ENCODE measurements around the gene CEP89.
"Not testable (repeated sequence)": the region's sequence is repeated elsewhere in the genome, so short reads cannot be mapped to it uniquely, and the experiment has no call there.

CEP89 gene

GRCh38 chr19:32872391-32872790, 99.4 kb downstream of the CEP89 start:
- no peak for DNase-seq (ENCODE audit: low read depth in 2 of 3, low spot score in 1 of 3)

GRCh38 chr19:32870981-32871451, 100.7 kb downstream of the CEP89 start:
- DNase-seq (ENCODE audit: low read depth in 2 of 3, low spot score in 1 of 3) = no peak

GRCh38 chr19:32869966-32870573, 101.7 kb downstream of the CEP89 start:
- no peak for DNase-seq (ENCODE audit: low read depth in 2 of 3, low spot score in 1 of 3)

GRCh38 chr19:32869369-32869965, 102.3 kb downstream of the CEP89 start, which contains the start of gene SLC7A9:
SLC7A9 (minus strand) TSS chr19:32869767; CDS start chr19:32868534, 1,233 bp downstream.
- DNase-seq (ENCODE audit: low read depth in 2 of 3, low spot score in 1 of 3) = no peak

GRCh38 chr19:32868206-32868950, 103.4 kb downstream of the CEP89 start:
- DNase-seq (ENCODE audit: low read depth in 2 of 3, low spot score in 1 of 3) = no peak

- DNase-seq (ENCODE audit: low read depth in 2 of 3, low spot score in 1 of 3) = not testable (repeated sequence)
These were observed 104.3 kb downstream of the CEP89 start for GRCh38 chr19:32867436-32867835.

- DNase-seq (ENCODE audit: low read depth in 2 of 3, low spot score in 1 of 3) = no peak
These were observed 105.0 kb downstream of the CEP89 start for GRCh38 chr19:32866564-32867265.

- DNase-seq (ENCODE audit: low read depth in 2 of 3, low spot score in 1 of 3) = no peak
These were observed 105.7 kb downstream of the CEP89 start for GRCh38 chr19:32866061-32866460.

- no peak for DNase-seq (ENCODE audit: low read depth in 2 of 3, low spot score in 1 of 3)
These were observed 106.4 kb downstream of the CEP89 start for GRCh38 chr19:32865326-32865725.

- DNase-seq (ENCODE audit: low read depth in 2 of 3, low spot score in 1 of 3) = no peak
These were observed 107.3 kb downstream of the CEP89 start for GRCh38 chr19:32864318-32865007.

- DNase-seq (ENCODE audit: low read depth in 2 of 3, low spot score in 1 of 3) = no peak
These were observed 107.9 kb downstream of the CEP89 start for GRCh38 chr19:32863841-32864240.

- no peak for DNase-seq (ENCODE audit: low read depth in 2 of 3, low spot score in 1 of 3)
These were observed 108.5 kb downstream of the CEP89 start for GRCh38 chr19:32863301-32863700.

- DNase-seq (ENCODE audit: low read depth in 2 of 3, low spot score in 1 of 3) = no peak
These were observed 109.0 kb downstream of the CEP89 start for GRCh38 chr19:32862741-32863140.

GRCh38 chr19:32862173-32862572, 109.6 kb downstream of the CEP89 start:
- no peak for DNase-seq (ENCODE audit: low read depth in 2 of 3, low spot score in 1 of 3)

- DNase-seq (ENCODE audit: low read depth in 2 of 3, low spot score in 1 of 3) = no peak
These were observed 110.2 kb downstream of the CEP89 start for GRCh38 chr19:32861596-32861995.

GRCh38 chr19:32859591-32859990, 112.2 kb downstream of the CEP89 start:
- no peak for DNase-seq (ENCODE audit: low read depth in 2 of 3, low spot score in 1 of 3)

GRCh38 chr19:32858559-32858958, 113.2 kb downstream of the CEP89 start:
- no peak for DNase-seq (ENCODE audit: low read depth in 2 of 3, low spot score in 1 of 3)

- DNase-seq (ENCODE audit: low read depth in 2 of 3, low spot score in 1 of 3) = no peak
These were observed 113.6 kb downstream of the CEP89 start for GRCh38 chr19:32858155-32858554.

- no peak for DNase-seq (ENCODE audit: low read depth in 2 of 3, low spot score in 1 of 3)
These were observed 114.2 kb downstream of the CEP89 start for GRCh38 chr19:32857584-32857983.

GRCh38 chr19:32856818-32857217, 114.9 kb downstream of the CEP89 start:
- not testable (repeated sequence) for DNase-seq (ENCODE audit: low read depth in 2 of 3, low spot score in 1 of 3)

- DNase-seq (ENCODE audit: low read depth in 2 of 3, low spot score in 1 of 3) = no peak
These were observed 119.5 kb downstream of the CEP89 start for GRCh38 chr19:32852216-32852615.
